Cardiac muscle cell (in vitro differentiated cells and primary cell): ENCODE data around the gene NPFF. TPM values are rescaled to one million over a fixed set of nuclear protein-coding genes. Genes with fewer than 3 reads are reported as not detected.

Experiments
- DNase-seq, 2 donors: peaks; one replicate each; pipeline versions ENCODE4 v3.0.0 to v3.0.0-alpha.2; 2010 to 2017; ENCODE audit warnings: low read depth in 1 of 2, low spot score in 1 of 2
- H3K27ac ChIP-seq: fragments of 200-600 bp; sonication (generic); 2 replicates; pipeline ENCODE4 v1.5.1; 2016
- H3K27me3 ChIP-seq: fragments of 200-600 bp; sonication (generic); 2 replicates; pipeline ENCODE4 v1.6.0; 2016; ENCODE audit warnings: control low read depth
- H3K36me3 ChIP-seq: fragments of 200-600 bp; sonication (generic); 2 replicates; pipeline ENCODE4 v1.5.1; 2016; ENCODE audit warnings: control low read depth
- H3K4me1 ChIP-seq: fragments of 200-600 bp; sonication (generic); 2 replicates; pipeline ENCODE4 v1.8.1; 2017; ENCODE audit warnings: low read depth, mild to moderate bottlenecking, mixed run types
- H3K4me3 ChIP-seq: fragments of 200-600 bp; sonication (generic); 2 replicates; pipeline ENCODE4 v1.5.1; 2016; ENCODE audit warnings: mild to moderate bottlenecking
- H3K9me3 ChIP-seq: fragments of 200-600 bp; sonication (generic); 2 replicates; pipeline ENCODE4 v1.5.1; 2017; ENCODE audit warnings: low read depth, mild to moderate bottlenecking, control low read depth
- CTCF ChIP-seq: IDR thresholded peaks from 2 replicates; pipeline ENCODE4 v1.5.1; 2012; ENCODE audit warnings: low read depth, mild to moderate bottlenecking, low read length
- polyA plus RNA-seq: library from polyadenylated mRNA; unstranded; fragments of >200 nt; fragmentation: Nextera tagmentation; extraction: Ambion mirVana; gene quantifications from 2 replicates; pipeline ENCODE4 v1.2.1, GENCODE V29; 2016
- total RNA-seq: library from RNA; depleted of rRNA; stranded (reverse); fragments of >200 nt; gene quantifications from 2 replicates; pipeline ENCODE4 v1.2.3, GENCODE V29; 2016

Gene NPFF
- total and polyA plus RNA-seq, 2 experiments from 2014 or later: not detected

GRCh38 chr12:53513712-53514410 lies 6.6 kb upstream of the NPFF start:
- no peak for TF ChIP-seq CTCF
- Histone ChIP-seq H3K36me3 (peaks cover 33% of the 10 kb centered on the region), H3K27me3 (no peaks in the 10 kb centered on the region)

GRCh38 chr12:53510181-53510812 lies 3.0 kb upstream of the NPFF start:
- Histone ChIP-seq H3K27me3 (no peaks in the 10 kb centered on the region), H3K9me3 (no peaks in the 10 kb centered on the region), H3K27ac (peak overlapping the region; percentile 16), H3K4me1 (no peaks in the 10 kb centered on the region), H3K4me3 (no peak overlapping the region), H3K36me3 (peaks cover 17% of the 10 kb centered on the region)
- no peak for TF ChIP-seq CTCF
- no peak for DNase-seq

More at GRCh38 chr12:53513712-53514410, 6.6 kb upstream of the NPFF start:
- Histone ChIP-seq H3K4me3 (no peak overlapping the region), H3K9me3 (no peaks in the 10 kb centered on the region), H3K27ac (no peak overlapping the region), H3K4me1 (no peaks in the 10 kb centered on the region)
- DNase-seq: no peak

- Histone ChIP-seq H3K4me3 (no peak overlapping the region), H3K27me3 (no peaks in the 10 kb centered on the region), H3K27ac (no peak overlapping the region), H3K9me3 (no peaks in the 10 kb centered on the region), H3K36me3 (peaks cover 10% of the 10 kb centered on the region), H3K4me1 (no peaks in the 10 kb centered on the region)
- peak; percentile 93 for TF ChIP-seq CTCF
- peak; percentile 84 to 87 for DNase-seq
These were observed 1.4 kb upstream of the NPFF start for GRCh38 chr12:53508534-53509170.

- Histone ChIP-seq H3K9me3 (no peaks in the 10 kb centered on the region), H3K36me3 (peaks cover 5% of the 10 kb centered on the region), H3K4me3 (no peak overlapping the region), H3K27me3 (no peaks in the 10 kb centered on the region), H3K27ac (no peak overlapping the region), H3K4me1 (no peaks in the 10 kb centered on the region)
- no peak for DNase-seq
- no peak for TF ChIP-seq CTCF
These were observed 260 bp upstream of the NPFF start for GRCh38 chr12:53507603-53507885.

GRCh38 chr12:53506450-53506785 lies 866 bp downstream of the NPFF start:
- H3K27me3 ChIP-seq: no peaks in the 10 kb centered on the region
- no peak for DNase-seq
- no peak for TF ChIP-seq CTCF
- H3K36me3 ChIP-seq: peaks cover 5% of the 10 kb centered on the region
- H3K4me1 ChIP-seq: peaks cover 7% of the 10 kb centered on the region
- no peaks in the 10 kb centered on the region for H3K9me3 ChIP-seq
- no peak overlapping the region for H3K4me3 ChIP-seq
- no peak overlapping the region for H3K27ac ChIP-seq
